C4-2B (cell line): Measurements from ENCODE around the gene TUG1.

Experiments
- H3K27ac ChIP-seq: fragments of 450-650 bp; 2 replicates; pipeline ENCODE4 v1.5.1; 2017
- CTCF ChIP-seq: fragments of 450-650 bp; conservative IDR thresholded peaks from 2 replicates; pipeline ENCODE4 v1.5.1; 2017; ENCODE audit warnings: mild to moderate bottlenecking
- ZFX ChIP-seq: fragments of 450-650 bp; IDR thresholded peaks from 2 replicates; pipeline ENCODE4 v1.6.1; 2017

Gene TUG1

GRCh38 chr22:30984317-30984716 lies 15.3 kb downstream of the TUG1 start:
- H3K27ac ChIP-seq, result no peak overlapping the region
- TF ChIP-seq CTCF, result no peak
- no peak for TF ChIP-seq ZFX

GRCh38 chr22:30985561-30986208 lies 16.6 kb downstream of the TUG1 start:
- no peak overlapping the region for H3K27ac ChIP-seq
- TF ChIP-seq CTCF (no peak; the same call in 1 of the 2 replicates), ZFX (no peak)

- no peak for TF ChIP-seq CTCF
- no peak for TF ChIP-seq ZFX
- H3K27ac ChIP-seq, result no peak overlapping the region
Measured at GRCh38 chr22:30989474-30989873, 20.4 kb downstream of the TUG1 start.

GRCh38 chr22:30990690-30991089 lies 21.6 kb downstream of the TUG1 start:
- no peak overlapping the region for H3K27ac ChIP-seq
- no peak for TF ChIP-seq CTCF
- TF ChIP-seq ZFX, result no peak

DNA sequence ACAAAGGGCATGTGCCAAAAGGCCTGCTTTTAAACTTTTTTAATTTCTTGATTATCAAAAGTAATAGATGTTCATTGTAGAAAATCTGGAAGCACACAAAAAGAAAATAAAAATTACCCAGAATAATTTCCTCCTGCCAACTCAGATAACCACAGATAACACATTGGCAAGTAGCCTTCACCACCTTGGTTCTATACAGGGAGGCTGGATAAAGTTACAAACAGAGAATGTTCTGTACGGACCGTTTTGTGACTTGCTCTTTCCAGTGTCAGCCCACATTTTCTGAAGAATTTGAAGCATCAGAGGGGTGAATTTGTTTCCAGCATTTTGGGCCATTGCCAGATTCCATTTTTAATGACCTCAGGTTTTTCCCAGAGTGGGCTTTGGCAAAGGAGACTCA lies 23.5 kb downstream of the TUG1 start:
- no peak overlapping the region for H3K27ac ChIP-seq
- TF ChIP-seq CTCF (no peak), ZFX (no peak)

DNA sequence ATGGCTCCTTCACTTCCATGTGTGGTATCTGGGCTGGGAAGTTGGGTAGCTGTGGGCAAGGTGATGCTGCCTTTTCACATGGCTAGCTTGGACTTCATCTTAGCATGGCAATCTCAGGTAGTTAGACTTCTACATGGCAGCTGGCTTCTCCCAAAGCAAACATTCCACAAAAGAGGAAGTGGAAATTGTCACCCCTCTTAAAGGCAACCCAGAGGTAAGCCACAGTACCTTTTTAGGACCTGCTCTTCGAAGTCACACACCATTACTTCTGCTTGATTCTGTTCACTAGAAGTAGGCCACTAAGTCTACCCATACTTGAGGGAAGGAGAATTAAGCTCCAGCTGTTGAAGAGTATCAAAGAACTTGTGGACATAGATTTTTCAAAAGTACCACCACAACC lies 25.9 kb downstream of the TUG1 start:
- no peak overlapping the region for H3K27ac ChIP-seq
- TF ChIP-seq CTCF (no peak), ZFX (no peak)

- no peak for TF ChIP-seq CTCF
- no peak for TF ChIP-seq ZFX
- H3K27ac ChIP-seq, result no peak overlapping the region
Measured at GRCh38 chr22:30996462-30996861, 27.4 kb downstream of the TUG1 start.
